HFFc6 (cell line): Measurements from ENCODE around the gene SCP2. TPM values are rescaled to one million over a fixed set of nuclear protein-coding genes. Genes with fewer than 3 reads are reported as not detected.

ENCODE experiments used
- DNase-seq: peaks from one replicate; pipeline ENCODE4 v3.0.0-alpha.2; 2018
- H3K27ac Mint-ChIP-seq: 2 replicates; pipeline ENCODE4 v1.8.0; 2020; ENCODE audit warnings: mild to moderate bottlenecking, mixed read lengths
- H3K27me3 Mint-ChIP-seq: 2 replicates; pipeline ENCODE4 v1.8.0; 2021; ENCODE audit warnings: mild to moderate bottlenecking, moderate library complexity, mixed read lengths; ENCODE audit not compliant: insufficient read depth
- H3K36me3 Mint-ChIP-seq: 2 replicates; pipeline ENCODE4 v1.8.0; 2021; ENCODE audit warnings: low read depth, mixed read lengths
- H3K4me1 Mint-ChIP-seq: 2 replicates; pipeline ENCODE4 v1.8.0; 2020; ENCODE audit warnings: low read depth, mixed read lengths
- H3K4me3 Mint-ChIP-seq: 2 replicates; pipeline ENCODE4 v1.8.0; 2020; ENCODE audit warnings: mild to moderate bottlenecking, moderate library complexity, mixed read lengths
- H3K9me3 Mint-ChIP-seq: 2 replicates; pipeline ENCODE4 v1.8.0; 2020; ENCODE audit warnings: mild to moderate bottlenecking, mixed read lengths
- microRNA-seq: library from miRNA; unstranded; fragments of <30 nt; microRNA quantifications from one replicate; pipeline ENCODE4, GENCODE V29; 2019
- total RNA-seq, 6 experiments: library from RNA; stranded (reverse); fragmentation: NEBNext Ultra II Directional; extraction: Animal tissue kit (Norgen Biotek cat#: 25700); gene quantifications; 2 replicates in 1 of 6; 3 replicates in 5 of 6; pipeline ENCODE4 v1.2.3, GENCODE V29; 2021
- TF ChIP-seq, protein P1 (sequence below): fragments of 200-600 bp; sonication (generic); IDR thresholded peaks from 2 replicates; pipeline ENCODE4 v1.5.0; 2021; ENCODE audit warnings: antibody characterized with exemption, mild to moderate bottlenecking

The SCP2 gene
- total RNA-seq, 6 experiments from 2014 or later, result 122 to 159 (median 156) TPM

DNA sequence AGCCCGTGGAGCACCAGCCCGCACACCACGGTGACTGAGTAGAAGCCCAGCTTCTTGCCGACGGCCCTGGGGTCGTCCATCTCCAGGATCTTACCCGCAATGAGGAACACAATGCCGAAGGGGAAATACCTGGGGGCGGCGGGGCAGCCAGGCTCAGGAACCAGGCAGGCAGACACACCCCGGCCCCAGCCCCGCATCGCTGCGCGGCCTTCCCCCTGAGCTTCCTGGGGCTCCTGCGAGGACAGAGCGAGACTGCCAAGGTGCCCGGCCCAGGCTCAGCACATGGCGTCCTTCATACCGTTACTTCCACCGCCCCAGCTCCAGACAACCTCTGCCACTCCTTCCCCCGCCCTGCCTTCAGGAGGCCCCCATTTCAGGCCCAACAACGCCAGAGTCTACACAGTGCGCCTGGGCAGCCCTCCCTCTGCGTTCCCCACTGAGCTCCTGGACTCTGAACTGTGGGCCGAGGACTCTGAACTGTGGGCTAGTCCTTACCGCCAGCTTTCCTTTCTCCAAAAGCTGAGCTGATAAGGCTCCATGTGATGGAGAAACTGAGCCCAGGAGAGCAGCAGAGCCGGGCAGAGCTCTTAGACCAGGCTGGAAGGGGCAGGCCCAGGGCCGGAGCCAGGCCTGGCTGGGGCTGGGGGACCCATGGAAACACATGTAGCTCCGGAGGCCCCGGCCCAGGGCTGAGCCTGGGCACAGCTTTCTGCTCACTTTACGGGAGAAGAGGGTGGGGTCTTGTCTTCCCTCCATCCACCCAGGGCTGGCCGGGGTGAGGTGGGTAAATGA is 165.8 kb downstream of the SCP2 start:
- no peaks in the 10 kb centered on the region for H3K36me3 Mint-ChIP-seq
- H3K4me1 Mint-ChIP-seq, result peaks cover 19% of the 10 kb centered on the region
- H3K4me3 Mint-ChIP-seq, result no peak overlapping the region
- H3K27ac Mint-ChIP-seq, result no peak overlapping the region
- no peak for DNase-seq
- peaks cover 2% of the 10 kb centered on the region for H3K27me3 Mint-ChIP-seq
- TF ChIP-seq, protein P1, sequence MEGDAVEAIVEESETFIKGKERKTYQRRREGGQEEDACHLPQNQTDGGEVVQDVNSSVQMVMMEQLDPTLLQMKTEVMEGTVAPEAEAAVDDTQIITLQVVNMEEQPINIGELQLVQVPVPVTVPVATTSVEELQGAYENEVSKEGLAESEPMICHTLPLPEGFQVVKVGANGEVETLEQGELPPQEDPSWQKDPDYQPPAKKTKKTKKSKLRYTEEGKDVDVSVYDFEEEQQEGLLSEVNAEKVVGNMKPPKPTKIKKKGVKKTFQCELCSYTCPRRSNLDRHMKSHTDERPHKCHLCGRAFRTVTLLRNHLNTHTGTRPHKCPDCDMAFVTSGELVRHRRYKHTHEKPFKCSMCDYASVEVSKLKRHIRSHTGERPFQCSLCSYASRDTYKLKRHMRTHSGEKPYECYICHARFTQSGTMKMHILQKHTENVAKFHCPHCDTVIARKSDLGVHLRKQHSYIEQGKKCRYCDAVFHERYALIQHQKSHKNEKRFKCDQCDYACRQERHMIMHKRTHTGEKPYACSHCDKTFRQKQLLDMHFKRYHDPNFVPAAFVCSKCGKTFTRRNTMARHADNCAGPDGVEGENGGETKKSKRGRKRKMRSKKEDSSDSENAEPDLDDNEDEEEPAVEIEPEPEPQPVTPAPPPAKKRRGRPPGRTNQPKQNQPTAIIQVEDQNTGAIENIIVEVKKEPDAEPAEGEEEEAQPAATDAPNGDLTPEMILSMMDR, result no peak
- H3K9me3 Mint-ChIP-seq, result no peaks in the 10 kb centered on the region

- Mint-ChIP-seq H3K36me3 (no peaks in the 10 kb centered on the region), H3K9me3 (no peaks in the 10 kb centered on the region), H3K27ac (no peak overlapping the region), H3K4me1 (peaks cover 19% of the 10 kb centered on the region), H3K4me3 (no peak overlapping the region), H3K27me3 (peaks cover 2% of the 10 kb centered on the region)
- TF ChIP-seq, protein P1, result no peak
- no peak for DNase-seq
Observed at GRCh38 chr1:53093451-53093754, 166.3 kb downstream of the SCP2 start.

DNA sequence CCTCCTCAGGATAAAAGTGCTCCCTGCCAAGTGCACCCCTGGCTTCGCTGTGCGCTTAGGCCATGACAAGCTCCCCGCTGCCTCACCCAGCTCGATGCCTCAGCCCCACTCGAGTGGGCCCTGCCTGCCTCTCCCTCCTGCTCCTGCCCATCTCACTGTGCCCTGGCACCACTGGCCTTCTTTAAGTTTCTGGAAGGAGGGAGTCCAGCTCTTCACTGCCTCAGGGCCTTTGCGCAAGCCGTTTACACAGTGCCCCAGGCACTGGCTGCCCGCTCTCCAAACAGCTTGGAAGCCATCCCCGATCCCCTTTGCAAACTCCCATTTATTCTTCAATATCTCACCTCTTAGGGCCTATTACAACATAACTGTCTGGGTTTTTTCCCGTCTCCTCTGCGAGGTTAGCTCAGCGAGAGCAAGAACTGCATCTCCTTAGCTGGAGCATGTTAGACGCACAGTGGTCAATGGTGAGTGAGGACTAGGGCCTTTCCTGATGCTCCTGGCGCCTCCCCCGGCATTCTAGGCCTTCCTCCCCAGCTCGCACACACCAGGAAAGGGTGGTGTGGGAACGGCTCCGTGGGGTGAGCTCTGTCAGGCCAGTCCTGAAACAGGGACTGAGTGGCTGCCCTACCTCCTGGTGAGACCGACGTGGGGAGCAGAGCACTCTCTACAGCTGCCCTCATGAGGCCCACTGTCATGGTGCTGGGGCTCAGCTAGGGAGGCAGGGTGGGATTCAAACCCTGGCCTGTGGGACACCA is 166.9 kb downstream of the SCP2 start:
- DNase-seq, result no peak
- peaks cover 15% of the 10 kb centered on the region for H3K4me1 Mint-ChIP-seq
- TF ChIP-seq, protein P1, result no peak
- H3K9me3 Mint-ChIP-seq, result no peaks in the 10 kb centered on the region
- H3K27ac Mint-ChIP-seq, result no peak overlapping the region
- H3K27me3 Mint-ChIP-seq, result peaks cover 2% of the 10 kb centered on the region
- no peak overlapping the region for H3K4me3 Mint-ChIP-seq
- no peaks in the 10 kb centered on the region for H3K36me3 Mint-ChIP-seq

DNA sequence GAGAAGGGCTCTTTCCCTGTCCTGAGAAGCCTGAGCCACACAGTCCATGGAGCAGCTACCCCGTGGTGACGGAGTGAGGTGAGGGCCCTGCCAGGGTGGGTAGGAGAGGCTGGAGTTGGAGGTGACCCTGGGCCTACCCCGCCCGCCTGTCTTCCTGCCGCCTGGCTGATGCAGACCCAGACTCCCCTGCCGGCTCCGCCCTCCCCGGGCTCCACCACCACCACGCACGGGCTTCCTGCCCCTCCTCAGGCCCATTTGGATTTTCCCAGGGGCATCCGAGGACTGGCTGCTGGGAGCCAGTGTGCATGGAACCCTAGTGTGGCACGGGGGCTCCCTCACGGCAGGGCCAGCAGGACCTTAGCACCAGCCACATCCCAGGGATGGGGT is 167.4 kb downstream of the SCP2 start:
- Mint-ChIP-seq H3K27ac (no peak overlapping the region), H3K4me1 (peaks cover 9% of the 10 kb centered on the region), H3K9me3 (no peaks in the 10 kb centered on the region), H3K36me3 (no peaks in the 10 kb centered on the region), H3K4me3 (no peak overlapping the region), H3K27me3 (peaks cover 2% of the 10 kb centered on the region)
- DNase-seq, result no peak
- TF ChIP-seq, protein P1, result no peak

Small RNA genes lying within 50 kb of the gene (microRNA-seq; reads per million reads assigned to microRNA genes)
- not detected for gene MIR1273F
- gene MIR1273G, result not detected
- gene MIR5095, result not detected

Other genes with a start within 250 kb of the SCP2 start
- gene COA7, start 228.9 kb upstream of the SCP2 start, total RNA-seq, result 10 to 100 TPM; 17.8 to 25.8 (median 20.1) TPM
- 10 to 100 TPM; 23.5 to 31.3 (median 28.4) TPM for gene ZYG11B, start 200.8 kb upstream of the SCP2 start, total RNA-seq
- 1 to 10 TPM in 1 of 6 experiments, under 1 TPM in 5; 0.26 to 1.0 (median 0.67) TPM for gene ZYG11A, start 84.5 kb upstream of the SCP2 start, total RNA-seq
- gene ECHDC2, start 5.5 kb upstream of the SCP2 start, total RNA-seq, result 10 to 100 TPM; 12.2 to 28.1 (median 23.6) TPM
- gene PODN, start 134.9 kb downstream of the SCP2 start, total RNA-seq, result 10 to 100 TPM in 5 of 6 experiments, 1 to 10 TPM in 1; 9.4 to 12.9 (median 10.8) TPM
- under 1 TPM in 1 of 6 experiments, not detected in 5; 0.09 TPM for gene SLC1A7, start 215.4 kb downstream of the SCP2 start, total RNA-seq